ENCODE data around the gene PSMC1.

- TF ChIP-seq, protein P1, sequence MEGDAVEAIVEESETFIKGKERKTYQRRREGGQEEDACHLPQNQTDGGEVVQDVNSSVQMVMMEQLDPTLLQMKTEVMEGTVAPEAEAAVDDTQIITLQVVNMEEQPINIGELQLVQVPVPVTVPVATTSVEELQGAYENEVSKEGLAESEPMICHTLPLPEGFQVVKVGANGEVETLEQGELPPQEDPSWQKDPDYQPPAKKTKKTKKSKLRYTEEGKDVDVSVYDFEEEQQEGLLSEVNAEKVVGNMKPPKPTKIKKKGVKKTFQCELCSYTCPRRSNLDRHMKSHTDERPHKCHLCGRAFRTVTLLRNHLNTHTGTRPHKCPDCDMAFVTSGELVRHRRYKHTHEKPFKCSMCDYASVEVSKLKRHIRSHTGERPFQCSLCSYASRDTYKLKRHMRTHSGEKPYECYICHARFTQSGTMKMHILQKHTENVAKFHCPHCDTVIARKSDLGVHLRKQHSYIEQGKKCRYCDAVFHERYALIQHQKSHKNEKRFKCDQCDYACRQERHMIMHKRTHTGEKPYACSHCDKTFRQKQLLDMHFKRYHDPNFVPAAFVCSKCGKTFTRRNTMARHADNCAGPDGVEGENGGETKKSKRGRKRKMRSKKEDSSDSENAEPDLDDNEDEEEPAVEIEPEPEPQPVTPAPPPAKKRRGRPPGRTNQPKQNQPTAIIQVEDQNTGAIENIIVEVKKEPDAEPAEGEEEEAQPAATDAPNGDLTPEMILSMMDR (IDR thresholded peaks at IDR 0.05) = no peak
- no peak for TF ChIP-seq POLR2A (IDR thresholded peaks at IDR 0.05)
Observed at GRCh38 chr14:90304502-90304901, 48.1 kb downstream of the PSMC1 start.
